H1 (cell line): Measurements from ENCODE around the gene DBF4B. TPM values are rescaled to one million over a fixed set of nuclear protein-coding genes. Genes with fewer than 3 reads are reported as not detected.

Experiments used
- CHD2 ChIP-seq: IDR thresholded peaks from 2 replicates; pipeline ENCODE4 v1.6.1; 2012; ENCODE audit warnings: low read length, improper control_type of control experiment
- CHD7 ChIP-seq: fragments of 300-600 bp; sonication (generic); IDR thresholded peaks from 2 replicates; pipeline ENCODE4 v1.7.1; 2012; ENCODE audit warnings: low read length, moderate library complexity, mild to moderate bottlenecking, inconsistent platforms; ENCODE audit not compliant: insufficient replicate concordance
- EZH2 ChIP-seq: fragments of 200-600 bp; sonication (generic); IDR thresholded peaks from 2 replicates; pipeline ENCODE4 v1.7.1; 2012; ENCODE audit warnings: low read depth, mild to moderate bottlenecking, moderate library complexity, low read length, inconsistent platforms; ENCODE audit not compliant: severe bottlenecking
- GABPA ChIP-seq: IDR thresholded peaks from 2 replicates; pipeline ENCODE4 v1.6.1; 2011; ENCODE audit warnings: mild to moderate bottlenecking, low read length, moderate library complexity, borderline replicate concordance; ENCODE audit not compliant: insufficient read depth
- JUN ChIP-seq: IDR thresholded peaks from 2 replicates; pipeline ENCODE4 v1.6.1; 2011; ENCODE audit warnings: low read depth, mild to moderate bottlenecking, improper control_type of control experiment, low read length
- KDM5A ChIP-seq: fragments of 200-600 bp; IDR thresholded peaks from 2 replicates; pipeline ENCODE4 v1.7.1; 2012; ENCODE audit warnings: mild to moderate bottlenecking, low read length, inconsistent platforms, mixed read lengths
- RNF2 ChIP-seq: fragments of 200-900, 300-1000 bp; sonication (generic); IDR thresholded peaks from 2 replicates; pipeline ENCODE4 v1.7.1; 2016; ENCODE audit warnings: borderline replicate concordance, low read depth, mild to moderate bottlenecking, antibody characterized with exemption, low read length; ENCODE audit not compliant: poor library complexity, severe bottlenecking; ENCODE audit errors: missing control alignments
- SIRT6 ChIP-seq: IDR thresholded peaks from one replicate; pipeline ENCODE4 v1.7.1; 2012; ENCODE audit warnings: low read length, inconsistent platforms
- SP2 ChIP-seq: IDR thresholded peaks from 2 replicates; pipeline ENCODE4 v1.6.1; 2012; ENCODE audit warnings: mild to moderate bottlenecking, low read length, inconsistent platforms
- SP4 ChIP-seq: IDR thresholded peaks from 2 replicates; pipeline ENCODE4 v1.6.1; 2012; ENCODE audit warnings: low read length, inconsistent platforms
- SUZ12 ChIP-seq: fragments of 200-600 bp; sonication (generic); IDR thresholded peaks from 2 replicates; pipeline ENCODE4 v1.6.1; 2012; ENCODE audit warnings: mild to moderate bottlenecking, inconsistent platforms, low read length, moderate library complexity, mixed read lengths
- polyA plus RNA-seq, 7 experiments: library from polyadenylated mRNA; depleted of rRNA in 3 of 7; stranded (reverse) in 5 of 7; unstranded in 2 of 7; fragments of >200 nt in 5 of 7; fragments of 200-250 nt in 2 of 7; gene quantifications; 1 replicate in 5 of 7; 2 replicates in 1 of 7; 4 replicates in 1 of 7; pipeline versions ENCODE4 v1.2.1 to v1.2.3, GENCODE V29; 2011 to 2013; ENCODE audit warnings: missing spikeins in 2 of 7, mixed read lengths in 2 of 7
- total RNA-seq: library from RNA; stranded (reverse); fragmentation: NEBNext Ultra II Directional; extraction: Animal tissue kit (Norgen Biotek cat#: 25700); gene quantifications from 2 replicates; pipeline ENCODE4 v1.2.1, GENCODE V29; 2021

Gene DBF4B
- total and polyA plus RNA-seq, 2 of the 8 experiments (the other 6 are each of a cell fraction or from before 2014, with no cell fraction given), result 20.2 to 26.9 TPM

- TF ChIP-seq CHD7, result no peak
- no peak for TF ChIP-seq EZH2
- no peak for TF ChIP-seq SP2
- TF ChIP-seq RNF2, result no peak
- no peak for TF ChIP-seq SP4
- no peak for TF ChIP-seq JUN
- no peak for TF ChIP-seq CHD2
- no peak for TF ChIP-seq SUZ12
- no peak for TF ChIP-seq GABPA
- no peak for TF ChIP-seq SIRT6
- TF ChIP-seq KDM5A, result no peak
Measured at GRCh38 chr17:44736551-44737240, 28.2 kb downstream of the DBF4B start (continued).
